GM18867 (cell line): Measurements from ENCODE around the gene THEMIS.

Experiments
- ATAC-seq: cut with Tn5 transposase; IDR thresholded peaks from one replicate; pipeline ENCODE4 v1.9.1; 2021; ENCODE audit warnings: mild to moderate bottlenecking, moderate library complexity; ENCODE audit not compliant: unreplicated experiment

The THEMIS gene

GRCh38 chr6:127860723-127861122 lies 40.1 kb downstream of the THEMIS start:
- no peak for ATAC-seq

DNA sequence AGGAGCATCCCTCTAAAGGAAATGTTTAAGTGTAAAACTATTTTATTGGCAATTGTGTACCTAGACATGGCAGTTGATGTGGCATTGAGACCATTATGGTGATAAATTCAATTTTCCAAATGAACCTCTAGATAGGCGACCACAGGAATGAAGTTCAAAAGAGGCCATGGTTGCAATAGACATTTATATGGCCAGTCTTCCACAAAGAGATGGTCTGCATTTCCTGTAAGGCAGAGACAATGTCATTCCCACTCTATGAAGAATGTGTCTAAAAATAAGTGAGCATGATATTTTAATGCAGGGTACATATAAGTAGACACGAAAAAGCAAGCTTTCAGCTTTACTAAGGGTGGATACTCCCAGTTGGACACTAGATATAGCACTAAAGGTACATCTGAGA lies 40.9 kb downstream of the THEMIS start:
- ATAC-seq, result no peak

- ATAC-seq, result no peak
Measured at GRCh38 chr6:127858727-127859391, 42.0 kb downstream of the THEMIS start.

GRCh38 chr6:127857051-127857637 lies 43.7 kb downstream of the THEMIS start:
- ATAC-seq, result no peak

GRCh38 chr6:127855542-127856159 lies 45.2 kb downstream of the THEMIS start:
- ATAC-seq, result peak; percentile 61

DNA sequence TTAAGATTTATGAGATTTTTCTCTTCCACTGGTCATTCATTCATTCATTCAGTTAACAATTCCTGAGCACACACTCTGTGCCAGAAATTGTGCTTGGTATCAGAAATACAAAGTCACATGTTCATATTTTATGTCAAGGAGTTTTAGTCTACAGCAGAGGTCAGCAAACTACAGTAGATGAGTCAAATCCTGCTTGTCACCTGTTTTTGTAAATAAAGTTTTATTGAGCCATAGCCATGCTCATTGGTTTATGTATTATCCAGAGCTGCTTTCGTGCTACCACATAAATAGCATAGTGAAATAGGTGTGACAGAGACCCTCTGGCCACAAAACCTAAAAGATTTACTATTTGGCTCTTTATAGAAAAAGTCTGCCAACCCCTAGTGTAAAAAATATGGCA lies 46.8 kb downstream of the THEMIS start:
- peak; percentile 36 for ATAC-seq

- ATAC-seq, result no peak
Measured at GRCh38 chr6:127851197-127851596, 49.7 kb downstream of the THEMIS start.

GRCh38 chr6:127845242-127845641 lies 55.6 kb downstream of the THEMIS start:
- no peak for ATAC-seq

DNA sequence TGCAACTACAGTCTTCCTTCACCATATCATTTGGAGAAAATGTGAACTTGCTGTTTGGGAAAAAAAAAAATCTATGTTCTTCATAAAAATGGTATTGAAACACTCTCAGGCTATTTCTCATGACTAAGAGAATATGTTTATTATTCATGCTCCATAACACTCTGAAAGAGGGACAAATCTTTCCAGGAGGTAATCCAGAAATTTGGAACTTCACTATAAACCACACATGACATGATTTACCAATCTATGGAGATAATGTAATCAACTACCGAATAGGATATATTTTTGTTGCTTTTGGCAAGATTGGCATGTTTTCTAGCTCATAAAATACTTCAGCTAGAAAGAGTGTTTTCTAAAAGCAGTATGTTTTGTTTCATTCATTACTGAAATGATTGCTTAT lies 56.3 kb downstream of the THEMIS start:
- no peak for ATAC-seq

DNA sequence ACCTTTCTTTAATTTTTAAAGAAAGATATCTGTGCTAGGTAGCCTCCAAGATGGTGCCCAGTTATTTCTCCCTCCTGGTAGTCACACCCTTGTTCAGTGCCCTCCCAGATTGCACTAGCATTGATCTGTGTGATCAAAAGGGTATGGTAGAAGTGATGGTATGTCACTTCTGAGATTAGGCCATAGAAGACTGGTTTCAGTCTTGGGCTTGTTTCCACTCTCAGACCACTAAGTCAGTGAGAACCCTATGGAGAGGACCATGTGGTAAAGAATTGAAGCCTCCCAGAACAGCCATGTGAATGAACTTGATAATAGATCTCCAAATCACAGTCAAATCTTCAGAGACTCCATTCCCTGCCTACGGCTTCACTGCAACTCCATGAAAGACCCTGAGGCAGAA lies 57.3 kb downstream of the THEMIS start:
- ATAC-seq, result no peak

DNA sequence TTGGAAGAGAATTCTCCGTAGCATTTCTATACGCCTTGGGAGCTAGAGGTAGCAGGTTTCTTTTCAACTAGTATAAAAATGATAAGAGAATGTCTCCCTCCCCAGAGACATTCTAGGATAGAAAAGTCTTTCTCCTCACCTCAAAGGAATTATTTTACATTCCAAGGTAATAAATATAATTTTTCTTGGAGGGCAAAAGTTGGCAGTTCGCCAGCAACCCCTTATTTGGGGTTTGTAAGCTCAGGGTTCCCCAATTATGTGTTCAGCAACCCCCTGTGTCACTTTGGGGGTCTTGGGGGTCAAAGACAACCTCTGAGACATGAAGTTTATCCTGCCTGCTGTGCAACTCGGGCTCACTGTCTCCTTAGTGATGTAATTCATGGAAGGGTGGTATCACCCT lies 58.3 kb downstream of the THEMIS start:
- ATAC-seq, result no peak

GRCh38 chr6:127841811-127842210 lies 59.0 kb downstream of the THEMIS start:
- ATAC-seq, result no peak

- no peak for ATAC-seq
Measured at GRCh38 chr6:127834136-127834535, 66.7 kb downstream of the THEMIS start.

- no peak for ATAC-seq
Measured at GRCh38 chr6:127833336-127833735, 67.5 kb downstream of the THEMIS start.

DNA sequence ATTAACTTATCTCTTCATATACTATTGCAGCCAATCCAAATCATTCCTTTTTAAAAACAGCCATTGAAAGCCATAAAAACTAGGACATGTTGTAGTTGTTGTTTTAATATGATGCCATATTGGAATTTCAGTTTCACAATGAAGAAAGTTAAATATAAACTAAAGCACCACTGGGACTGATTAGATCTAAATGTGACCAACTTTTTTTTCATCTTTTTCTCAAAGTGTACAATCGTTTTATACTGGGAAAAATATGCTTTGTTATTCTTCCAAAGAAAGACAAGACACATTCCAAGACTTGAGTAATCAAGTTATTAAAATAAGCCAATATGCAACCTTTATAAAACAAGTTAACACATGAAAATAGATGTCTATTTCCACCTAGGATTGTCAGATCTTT lies 68.5 kb downstream of the THEMIS start:
- no peak for ATAC-seq

GRCh38 chr6:127824061-127824460 lies 76.8 kb downstream of the THEMIS start:
- ATAC-seq, result no peak

GRCh38 chr6:127821431-127821830 lies 79.4 kb downstream of the THEMIS start:
- ATAC-seq, result no peak

DNA sequence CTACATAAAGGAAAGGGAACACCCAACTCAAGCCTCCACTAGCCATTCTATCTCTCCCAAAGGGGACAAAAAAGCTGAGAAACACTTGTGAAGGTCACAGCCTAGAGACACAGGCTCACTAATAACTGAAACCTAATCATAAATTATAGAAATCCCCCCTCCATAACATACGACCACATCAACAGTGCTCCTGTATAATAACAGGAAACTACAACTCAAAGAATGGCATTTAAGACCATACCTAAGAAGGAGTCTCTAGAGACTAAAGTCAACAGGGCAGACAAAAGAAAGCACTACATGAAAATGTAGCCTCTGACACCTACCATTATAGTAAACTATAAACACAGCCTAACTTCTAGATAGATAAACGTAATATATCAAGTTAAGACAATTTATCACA lies 82.7 kb downstream of the THEMIS start:
- ATAC-seq, result no peak

DNA sequence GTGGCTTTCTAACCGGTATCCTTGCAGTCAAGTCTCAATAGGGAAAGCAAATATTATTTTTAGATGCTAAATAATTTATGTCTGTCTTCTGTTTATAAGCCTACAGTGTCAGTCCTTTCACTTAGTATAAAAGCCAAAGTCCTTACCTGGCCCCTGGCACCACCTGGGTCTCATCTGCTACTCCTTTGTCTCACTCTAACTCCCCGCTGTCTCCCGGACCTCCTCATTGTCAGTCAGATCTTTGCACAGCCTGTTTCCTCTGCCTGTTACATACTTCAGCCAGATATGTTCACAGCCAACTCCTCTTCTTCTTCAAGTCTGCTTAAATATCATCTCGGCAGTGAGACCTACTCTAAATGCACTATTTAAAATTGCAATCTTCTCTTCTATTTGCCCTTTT lies 84.2 kb downstream of the THEMIS start:
- no peak for ATAC-seq

DNA sequence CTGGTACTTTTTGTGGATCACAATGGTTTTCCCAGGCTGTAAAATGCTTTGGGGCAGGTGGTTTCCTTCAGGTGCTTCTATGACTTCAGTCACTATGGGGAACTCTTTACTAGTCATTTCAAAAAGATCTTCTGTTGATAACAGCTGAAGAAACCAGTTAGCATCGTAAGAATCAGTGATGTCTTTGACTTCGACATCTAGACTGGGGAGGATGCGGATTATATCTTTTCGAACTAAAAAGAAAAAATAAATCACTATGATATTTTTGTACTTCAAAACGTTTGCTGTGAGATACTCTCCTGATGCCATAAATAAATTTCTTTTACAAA lies 87.2 kb downstream of the THEMIS start:
- ATAC-seq, result no peak

GRCh38 chr6:127812985-127813698 lies 87.7 kb downstream of the THEMIS start:
- ATAC-seq, result no peak
